Dedifferentiated amniotic fluid mesenchymal stem cell (primary cell): ENCODE measurements around the gene ZC3H14.
"Not testable (repeated sequence)": the region's sequence is repeated elsewhere in the genome, so short reads cannot be mapped to it uniquely, and the experiment has no call there.

Experiments
- DNase-seq: peaks from one replicate; pipeline ENCODE4 v3.0.0-alpha.2; 2016; ENCODE audit errors: extremely low spot score

The ZC3H14 gene, protein sequence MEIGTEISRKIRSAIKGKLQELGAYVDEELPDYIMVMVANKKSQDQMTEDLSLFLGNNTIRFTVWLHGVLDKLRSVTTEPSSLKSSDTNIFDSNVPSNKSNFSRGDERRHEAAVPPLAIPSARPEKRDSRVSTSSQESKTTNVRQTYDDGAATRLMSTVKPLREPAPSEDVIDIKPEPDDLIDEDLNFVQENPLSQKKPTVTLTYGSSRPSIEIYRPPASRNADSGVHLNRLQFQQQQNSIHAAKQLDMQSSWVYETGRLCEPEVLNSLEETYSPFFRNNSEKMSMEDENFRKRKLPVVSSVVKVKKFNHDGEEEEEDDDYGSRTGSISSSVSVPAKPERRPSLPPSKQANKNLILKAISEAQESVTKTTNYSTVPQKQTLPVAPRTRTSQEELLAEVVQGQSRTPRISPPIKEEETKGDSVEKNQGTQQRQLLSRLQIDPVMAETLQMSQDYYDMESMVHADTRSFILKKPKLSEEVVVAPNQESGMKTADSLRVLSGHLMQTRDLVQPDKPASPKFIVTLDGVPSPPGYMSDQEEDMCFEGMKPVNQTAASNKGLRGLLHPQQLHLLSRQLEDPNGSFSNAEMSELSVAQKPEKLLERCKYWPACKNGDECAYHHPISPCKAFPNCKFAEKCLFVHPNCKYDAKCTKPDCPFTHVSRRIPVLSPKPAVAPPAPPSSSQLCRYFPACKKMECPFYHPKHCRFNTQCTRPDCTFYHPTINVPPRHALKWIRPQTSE

DNA sequence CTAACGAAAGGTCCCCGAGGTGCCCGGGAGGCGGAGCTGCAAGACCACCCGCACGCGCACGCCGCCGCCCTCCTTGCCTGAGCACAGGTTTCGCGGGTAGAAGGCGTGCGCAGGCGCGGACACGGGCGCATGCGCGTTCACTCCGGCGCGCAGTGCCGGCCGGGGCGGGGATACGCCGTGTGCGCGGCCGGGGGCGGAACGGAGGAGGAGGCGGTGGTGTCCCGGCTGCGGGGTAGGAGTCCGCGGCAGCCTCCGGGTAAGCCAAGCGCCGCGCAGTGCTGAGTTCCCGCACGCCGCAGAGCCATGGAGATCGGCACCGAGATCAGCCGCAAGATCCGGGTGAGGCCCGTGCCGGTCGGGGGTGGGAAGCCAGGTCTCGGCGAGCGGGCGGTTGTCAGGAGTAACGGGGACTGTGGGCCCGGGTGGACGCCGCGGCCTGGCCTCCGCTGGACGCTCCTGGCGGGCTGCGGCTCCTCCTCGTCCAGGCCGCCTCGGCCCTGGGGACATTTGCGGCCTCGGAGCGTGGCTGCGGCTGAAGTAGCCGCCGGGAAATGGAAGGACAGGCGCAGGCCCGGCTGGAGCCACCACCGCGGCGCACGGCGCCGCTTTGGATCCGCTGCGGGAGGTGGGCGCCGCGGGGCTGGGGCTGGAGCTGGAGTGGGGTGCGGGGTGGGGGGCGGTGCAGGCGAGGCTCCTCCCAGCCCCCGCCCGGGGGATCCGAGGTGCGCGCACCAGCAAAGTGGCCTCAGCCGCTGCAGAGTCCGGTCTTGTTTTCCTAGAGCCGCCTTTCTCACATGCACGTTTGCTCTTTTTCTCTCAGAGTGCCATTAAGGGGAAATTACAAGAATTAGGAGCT lies at the start of gene ZC3H14:
Gene ZC3H14 (plus strand): TSS at position 207 of the 856 bp plus-strand sequence. CDS start 97 bp downstream, at position 304.
- peak; percentile 70 for DNase-seq

DNA sequence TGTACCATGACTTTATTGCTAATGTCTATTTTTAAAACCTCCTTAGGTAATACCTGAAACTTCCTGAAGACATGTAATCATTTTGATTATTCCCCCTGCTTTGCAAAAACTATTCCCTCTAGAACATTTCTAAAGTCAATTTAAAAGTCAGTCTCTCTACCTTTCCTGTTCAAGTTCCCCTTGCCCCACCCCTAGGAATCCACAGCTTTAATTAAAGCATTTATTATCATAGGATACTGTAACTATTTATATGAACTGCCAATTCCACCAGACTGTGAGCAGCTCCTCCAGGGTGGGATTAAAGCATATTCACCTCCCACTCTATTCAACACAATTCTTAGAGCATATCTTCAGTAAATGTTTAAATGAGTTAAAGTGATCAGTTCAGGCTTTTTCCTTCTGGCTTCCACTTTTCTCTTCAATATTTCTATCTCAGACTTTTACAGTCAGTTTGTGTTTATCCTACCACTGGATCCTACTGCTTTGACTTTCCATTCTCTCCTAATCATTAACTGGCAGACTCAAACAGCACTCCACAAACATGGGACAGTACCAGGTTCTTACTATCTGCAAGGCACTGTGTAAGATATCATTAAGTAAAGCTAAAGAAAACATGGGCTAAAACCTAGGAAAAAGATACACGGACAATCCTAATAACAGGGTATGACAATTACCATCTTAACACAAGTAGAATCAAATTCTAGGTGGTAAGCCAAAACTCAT lies 47.2 kb upstream of the ZC3H14 start:
- DNase-seq: no peak

DNA sequence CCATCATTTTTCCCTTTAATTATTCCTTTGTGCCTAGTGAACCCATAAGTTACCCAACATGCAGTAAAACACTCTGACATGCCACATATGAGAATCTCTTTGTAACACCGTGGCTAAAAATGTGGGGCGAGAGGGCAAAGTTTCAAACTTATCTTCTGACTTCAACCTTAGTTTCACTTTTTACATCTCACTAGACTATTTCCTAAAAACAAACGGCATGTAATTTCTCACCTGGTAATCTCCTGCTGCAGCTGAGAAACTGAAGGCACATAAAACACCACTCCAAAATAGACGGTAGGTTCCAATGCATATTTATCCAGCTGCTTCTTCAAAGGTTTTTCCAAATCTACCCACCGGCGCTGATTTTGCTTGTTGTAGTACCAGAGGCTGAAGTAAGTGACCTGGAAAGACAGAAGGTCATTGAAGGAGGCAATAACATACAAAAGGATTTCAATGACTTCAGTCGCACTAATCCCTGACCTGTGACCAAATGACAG lies 45.9 kb upstream of the ZC3H14 start:
- no peak for DNase-seq

DNA sequence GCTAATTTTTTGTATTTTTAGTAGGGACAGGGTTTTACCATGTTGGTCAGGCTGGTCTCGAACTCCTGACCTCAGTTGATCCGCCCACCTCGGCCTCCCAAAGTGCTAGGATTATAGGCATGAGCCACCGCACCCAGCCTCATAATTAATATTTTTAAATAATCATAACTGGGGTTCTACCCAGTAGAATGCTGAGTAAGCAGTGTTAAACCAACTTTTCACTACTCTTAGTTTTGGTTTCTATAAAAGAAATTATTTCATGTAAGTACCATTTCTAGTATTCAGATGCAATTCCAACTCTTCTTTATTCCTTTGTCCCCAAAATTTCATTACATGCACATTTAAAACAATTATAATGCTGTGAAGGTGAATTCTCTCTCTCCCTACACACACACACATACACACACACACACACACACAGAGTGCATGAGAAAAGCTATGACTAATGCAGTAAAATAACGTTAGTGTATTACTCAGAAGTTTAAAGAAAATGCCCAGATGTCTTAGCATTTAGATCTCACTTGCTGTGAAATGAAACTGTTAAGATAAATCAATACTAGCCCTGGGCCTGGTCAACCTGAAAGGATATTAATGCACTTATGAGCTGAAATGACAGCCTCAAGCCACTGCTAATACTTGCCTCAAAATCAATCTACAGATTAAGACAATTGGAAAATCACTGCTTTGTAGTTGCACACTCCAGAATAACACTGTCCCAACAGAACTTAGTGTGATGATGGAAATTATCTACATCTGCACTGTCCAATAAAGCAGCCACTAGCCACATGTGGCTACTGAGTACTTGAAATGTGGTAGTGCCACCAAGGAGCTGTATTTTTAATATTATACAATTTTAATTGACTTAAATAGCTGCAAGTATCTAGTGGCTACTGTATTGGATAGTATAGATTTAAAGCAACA lies 44.0 kb upstream of the ZC3H14 start:
- peak; percentile 42 for DNase-seq

DNA sequence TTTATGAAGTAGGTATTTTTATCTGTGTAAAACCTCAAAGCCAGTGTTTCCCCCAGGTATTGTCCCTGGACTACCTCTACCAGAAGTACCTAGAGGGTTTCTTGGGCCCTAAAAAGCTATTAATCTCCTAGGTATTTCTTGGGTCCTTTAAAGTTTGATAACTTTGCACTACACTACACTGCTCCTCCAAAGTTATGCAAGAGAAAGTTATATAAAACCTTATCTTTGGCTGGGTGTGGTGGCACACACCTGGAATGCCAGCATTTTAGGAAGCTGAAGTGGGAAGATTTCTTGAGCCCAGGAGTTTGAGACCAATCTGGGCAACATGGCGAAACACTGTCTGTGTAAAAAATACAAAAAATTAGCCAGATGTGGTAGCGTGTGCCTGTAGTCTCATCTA lies 42.9 kb upstream of the ZC3H14 start:
- DNase-seq: no peak

DNA sequence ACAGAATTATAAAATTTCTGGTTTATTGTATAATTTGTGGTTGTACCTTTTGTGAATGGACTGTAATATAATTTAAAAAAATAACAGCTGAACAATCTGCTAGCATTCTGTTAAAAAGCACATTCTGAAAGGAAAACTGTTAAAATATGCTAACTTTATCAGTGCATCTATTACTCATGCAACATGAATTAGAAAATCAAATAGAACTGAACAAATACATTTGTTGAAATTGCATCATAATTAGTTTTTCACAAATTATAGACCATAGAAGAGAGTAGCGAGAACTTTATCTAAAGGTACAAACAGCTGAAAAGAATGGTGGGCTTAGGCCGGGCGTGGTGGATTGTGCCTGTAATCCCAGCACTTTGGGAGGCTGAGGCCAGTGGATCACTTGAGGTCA lies 41.0 kb upstream of the ZC3H14 start:
- peak; percentile 16 for DNase-seq

DNA sequence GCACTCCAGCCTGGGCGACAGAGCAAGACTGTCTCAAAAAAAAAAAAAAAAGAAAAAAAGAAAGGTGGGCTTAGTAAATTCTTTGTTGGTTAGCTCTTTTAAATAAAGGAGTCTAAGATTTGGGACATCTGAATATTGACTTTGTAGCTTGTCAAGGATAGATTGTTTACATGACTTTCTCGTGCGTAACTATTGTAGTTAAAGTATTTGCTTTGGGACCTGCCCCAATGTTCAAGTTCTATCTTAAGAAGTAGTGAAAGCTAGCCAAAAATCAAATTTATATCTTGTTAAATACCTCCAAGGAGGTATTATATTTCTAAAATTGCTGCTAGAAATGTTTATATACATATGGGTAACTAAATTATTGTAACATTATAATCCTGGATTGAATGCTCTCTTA lies 40.4 kb upstream of the ZC3H14 start:
- no peak for DNase-seq

DNA sequence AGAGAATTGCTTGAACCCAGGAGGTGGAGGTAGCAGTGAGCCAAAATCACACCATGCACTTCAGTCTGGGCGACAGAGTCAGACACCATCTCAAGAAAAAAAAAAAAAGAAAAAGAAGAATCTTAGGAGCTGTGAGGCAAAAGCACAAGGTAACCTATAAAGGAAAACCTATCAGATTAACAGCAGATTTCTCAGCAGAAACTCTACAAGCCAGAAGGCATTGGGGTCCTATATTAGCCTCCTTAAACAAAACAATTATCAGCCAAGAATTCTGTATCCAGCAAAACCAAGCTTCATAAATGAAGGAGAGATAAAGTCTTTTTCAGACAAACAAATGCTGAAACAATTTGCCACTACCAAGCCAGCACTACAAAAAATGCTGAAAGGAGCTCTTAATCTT lies 32.9 kb upstream of the ZC3H14 start:
- not testable (repeated sequence) for DNase-seq

DNA sequence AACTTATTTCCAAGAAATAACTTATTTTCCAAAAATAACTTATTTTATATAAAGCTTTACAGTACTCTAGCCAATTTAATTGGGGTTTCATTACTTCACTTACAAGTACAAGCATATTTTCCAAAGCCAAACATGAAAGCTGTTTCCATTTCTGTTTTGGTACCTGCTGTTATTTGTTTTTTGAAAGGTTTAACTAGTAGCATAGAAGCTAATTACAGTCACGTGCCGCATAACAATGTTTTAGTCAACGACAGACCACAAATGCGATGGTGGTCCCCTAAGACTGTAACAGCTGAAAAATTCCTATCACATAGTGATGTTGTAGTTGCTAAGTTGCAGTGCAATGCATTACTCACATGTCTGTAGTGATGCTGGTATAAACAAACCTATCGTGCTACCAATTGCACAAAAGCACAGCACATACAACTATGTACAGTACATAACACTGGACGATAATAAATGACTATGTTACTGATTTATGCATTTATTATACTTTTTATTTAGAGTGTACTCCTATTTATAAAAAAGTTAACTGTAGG lies 29.7 kb upstream of the ZC3H14 start:
- DNase-seq: no peak

DNA sequence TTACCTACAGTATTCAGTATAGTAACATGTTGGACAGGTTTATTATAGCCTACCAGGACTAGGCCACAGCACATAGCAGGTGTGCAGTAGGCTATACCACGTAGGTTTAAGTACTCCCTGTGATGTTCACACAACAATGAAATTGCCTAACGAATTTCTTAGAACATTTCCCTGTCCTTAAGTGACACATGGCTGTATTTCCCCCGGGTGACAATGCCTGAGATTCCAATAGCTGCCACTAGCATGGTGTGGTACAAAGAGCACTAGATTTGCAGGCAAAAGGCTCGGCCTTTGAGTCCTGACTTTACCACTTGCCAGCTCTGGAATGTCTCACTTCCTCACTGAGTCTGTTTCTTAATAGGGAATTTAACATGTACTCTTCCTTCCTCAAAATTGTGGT lies 27.7 kb upstream of the ZC3H14 start:
- no peak for DNase-seq

DNA sequence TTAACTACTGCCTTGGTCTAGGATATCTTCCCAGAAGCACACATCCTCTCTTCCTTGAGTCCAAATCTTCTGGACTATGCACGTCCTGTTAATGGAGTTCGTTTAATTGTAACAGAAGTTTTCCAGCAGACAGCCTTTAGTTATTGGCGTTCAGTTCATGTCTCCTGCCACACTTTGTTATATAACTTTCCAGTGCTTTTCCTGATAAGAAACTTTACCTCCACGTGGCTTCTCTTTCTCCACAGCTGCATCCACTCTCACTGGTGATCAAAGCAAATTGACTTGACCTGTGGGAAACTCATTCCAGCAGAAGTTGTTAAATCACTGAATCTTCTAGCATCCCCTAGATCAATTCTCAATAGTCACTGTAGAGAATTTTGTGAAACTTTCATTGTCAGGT lies 27.0 kb upstream of the ZC3H14 start:
- no peak for DNase-seq

DNA sequence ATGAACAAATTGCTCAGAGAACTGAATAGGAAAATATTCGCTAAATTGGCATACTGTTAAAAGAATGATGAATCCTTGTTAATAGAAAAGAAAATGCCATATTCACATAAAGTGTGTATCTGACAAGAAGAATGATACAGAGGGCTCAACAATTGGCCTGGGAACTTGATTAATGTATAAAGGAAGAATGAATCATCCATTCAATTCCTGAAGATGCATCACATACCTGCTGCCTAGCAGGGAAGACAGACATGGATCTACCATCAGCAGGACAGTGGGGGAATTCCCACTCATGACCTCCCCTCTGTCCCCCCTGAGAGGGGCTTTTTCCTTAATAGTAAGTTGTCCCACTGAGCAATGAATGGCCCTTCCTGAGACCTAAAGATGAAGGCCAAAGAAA lies 21.5 kb upstream of the ZC3H14 start:
- no peak for DNase-seq

DNA sequence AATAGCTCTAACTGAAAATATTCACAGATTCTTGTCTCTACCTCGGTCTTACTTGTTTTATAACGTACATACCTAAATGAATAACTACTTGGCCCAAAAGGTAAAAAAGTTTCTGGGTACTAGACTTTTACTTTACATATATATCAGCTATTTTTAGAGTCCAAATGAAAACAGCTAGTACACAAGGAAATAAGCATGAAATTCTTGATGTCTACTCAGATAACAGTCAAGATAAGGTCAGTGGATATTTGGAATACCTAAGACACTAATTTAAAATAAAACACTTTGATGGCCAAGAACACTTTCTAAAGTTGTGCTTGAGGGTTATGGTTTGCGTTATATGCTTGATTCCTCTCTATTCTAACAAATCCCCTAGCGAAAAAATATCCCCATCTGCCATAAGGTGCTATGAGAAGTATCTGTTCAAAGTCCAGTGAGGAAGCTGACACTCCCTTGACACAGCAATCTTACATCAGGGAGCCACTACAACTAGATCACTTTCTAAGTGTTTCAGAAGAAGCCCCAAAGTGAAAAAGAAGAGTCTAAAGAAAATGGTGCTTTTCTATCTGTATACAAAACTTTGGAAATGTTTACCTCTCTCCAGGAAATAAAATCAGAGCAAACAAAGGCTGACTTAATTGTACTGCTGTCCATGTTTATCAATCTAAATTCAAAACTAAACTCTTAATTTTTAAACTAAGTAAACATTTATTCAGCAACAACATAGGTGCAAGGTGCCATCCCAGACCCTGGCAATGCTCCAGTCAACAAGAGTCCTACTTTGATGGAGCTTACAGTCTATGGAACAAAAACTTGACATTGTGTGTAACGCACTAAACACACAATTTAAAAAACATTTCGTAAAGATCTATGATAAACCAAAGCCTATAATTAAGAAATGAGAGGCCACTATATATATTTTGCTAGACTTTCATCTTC lies 19.7 kb upstream of the ZC3H14 start:
- no peak for DNase-seq

DNA sequence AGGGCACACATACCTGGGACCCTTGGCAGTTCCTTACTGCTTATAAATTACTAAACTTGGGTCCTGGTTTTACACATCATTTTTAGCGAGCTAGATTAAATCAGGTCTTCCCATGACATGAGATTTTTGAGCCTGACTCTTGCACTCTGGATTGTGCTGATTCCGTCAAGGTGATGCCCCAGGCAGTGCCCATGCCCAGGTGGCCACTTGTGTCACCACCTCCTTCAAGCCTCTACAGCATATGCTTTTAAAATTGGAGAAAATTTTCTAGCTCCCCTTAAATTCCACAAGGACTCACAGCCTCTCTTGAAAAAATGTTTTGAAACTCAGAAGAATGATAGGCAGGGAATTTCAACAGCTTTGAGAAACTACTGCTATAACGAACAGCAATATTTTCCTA lies 17.6 kb upstream of the ZC3H14 start:
- no peak for DNase-seq

DNA sequence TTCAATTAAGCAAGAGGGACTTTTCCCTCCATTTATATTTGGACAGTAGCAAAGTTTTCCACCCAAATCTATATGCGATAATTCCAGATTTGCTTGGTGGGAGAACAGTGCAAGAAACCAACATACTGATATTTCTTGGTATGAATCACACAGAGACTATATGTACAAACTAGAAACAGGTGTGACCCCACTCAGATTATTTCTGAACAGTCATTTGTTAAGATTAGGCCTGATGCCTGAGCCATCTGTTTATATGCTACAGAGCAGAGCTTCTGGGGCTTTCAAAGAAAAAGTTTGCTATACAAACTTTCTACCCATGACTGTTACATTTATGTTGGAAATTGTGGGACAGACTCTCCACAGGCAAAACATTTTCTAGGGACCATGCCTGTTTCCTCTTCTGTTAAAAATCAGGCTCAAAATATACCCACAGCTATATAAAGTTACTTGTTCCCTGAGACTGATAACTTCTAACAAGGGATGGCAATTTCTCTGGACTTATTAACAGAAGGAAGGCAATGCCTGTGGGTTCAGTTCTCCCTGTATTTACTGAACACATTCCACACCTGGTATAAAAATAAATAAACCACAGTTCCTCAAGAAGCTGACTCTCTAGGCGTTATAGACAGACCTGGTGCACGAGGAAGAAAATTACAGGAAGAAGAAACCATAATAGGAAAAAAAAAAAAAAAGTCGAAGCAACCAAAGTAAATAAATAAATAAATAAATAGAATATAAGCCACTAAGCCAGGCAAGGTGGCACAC lies 16.0 kb upstream of the ZC3H14 start:
- no peak for DNase-seq

DNA sequence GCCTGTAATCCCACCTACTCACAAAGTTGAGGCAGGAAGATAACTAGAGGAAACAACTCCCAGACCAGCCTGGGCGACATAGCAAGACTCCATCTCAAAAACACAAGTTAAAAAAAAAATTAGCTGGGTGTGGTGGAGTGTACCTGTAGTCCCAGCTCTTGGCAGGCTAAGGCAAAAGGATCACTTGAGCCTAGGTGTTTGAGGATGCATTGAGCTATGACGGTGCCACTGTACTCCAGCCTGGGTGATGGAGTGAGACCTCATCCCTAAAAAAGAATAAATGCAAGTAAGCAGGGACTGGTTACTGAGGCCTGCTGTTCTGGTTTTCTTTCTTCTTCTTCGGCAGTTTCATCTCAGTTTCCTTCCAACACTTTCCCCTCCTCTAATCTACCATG lies 15.5 kb upstream of the ZC3H14 start:
- no peak for DNase-seq

DNA sequence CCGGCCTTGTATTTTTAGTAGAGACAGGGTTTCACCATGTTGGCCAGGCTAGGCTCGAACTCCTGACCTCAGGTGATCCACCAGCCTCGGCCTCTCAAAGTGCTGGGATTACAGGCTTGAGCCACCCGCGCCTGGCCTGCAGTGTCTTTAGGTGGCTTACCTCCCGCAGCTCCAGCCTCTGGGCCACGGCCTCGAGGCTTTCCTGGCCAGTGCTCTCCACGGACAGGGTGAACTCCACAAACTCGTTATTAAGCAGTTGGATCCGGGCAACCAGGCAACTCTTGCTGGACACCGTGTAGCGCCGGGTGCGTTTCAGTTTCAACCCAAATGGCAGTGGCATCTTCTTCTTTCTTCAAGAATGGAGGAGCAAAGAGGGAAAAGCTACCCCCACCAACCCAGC lies 12.8 kb upstream of the ZC3H14 start:
- DNase-seq: no peak
